ENCODE measurements around the gene ICAM5. TPM values are rescaled to one million over a fixed set of nuclear protein-coding genes. Genes with fewer than 3 reads are reported as not detected.

Gene ICAM5
- total and polyA plus RNA-seq, 9 of the 15 experiments (the other 6 are each of a cell fraction or from before 2014, with no cell fraction given): 0.10 to 114 (median 13.7) TPM

DNA sequence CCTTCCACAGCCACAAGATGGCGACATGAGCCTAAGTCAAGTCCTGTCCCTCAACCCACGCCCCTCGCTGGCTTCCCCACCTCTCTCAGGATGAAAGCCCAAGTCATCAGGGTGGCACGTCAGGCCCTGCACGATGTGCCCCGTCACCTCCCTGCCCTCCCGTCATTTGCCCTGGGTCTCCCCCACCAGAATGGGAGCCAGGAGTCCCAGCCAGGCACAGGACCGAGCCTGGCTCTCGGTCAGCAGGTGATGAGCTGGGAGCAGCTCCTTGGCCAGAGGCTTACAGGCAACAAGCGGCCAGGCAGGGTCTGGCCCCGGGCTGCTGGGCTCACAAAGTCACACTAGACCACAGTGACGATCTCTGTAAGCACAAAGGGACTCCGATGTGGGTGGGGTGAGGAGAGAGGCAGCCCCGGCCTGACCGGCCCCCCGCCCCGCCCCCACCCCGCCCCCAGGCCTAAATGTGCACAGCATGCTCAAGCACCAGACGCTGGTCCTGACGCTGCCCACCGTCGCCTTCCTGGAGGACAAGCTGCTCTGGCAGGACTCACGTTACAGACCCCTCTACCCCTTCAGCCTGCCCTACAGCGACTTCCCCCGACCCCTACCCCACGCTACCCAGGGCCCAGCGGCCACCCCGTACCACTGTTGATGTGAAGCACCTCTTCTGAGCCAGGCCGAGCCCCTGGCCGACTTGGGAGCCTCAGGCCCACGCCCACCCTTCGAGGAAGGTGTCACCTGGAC lies 30.4 kb upstream of the ICAM5 start (continued):
- TF ChIP-seq ZNF695 (CRISPR knock-in tag; IDR thresholded peaks at IDR 0.05): no peak
- TF ChIP-seq GATAD2B (IDR thresholded peaks at IDR 0.05; ENCODE audit: borderline replicate concordance): no peak
- TF ChIP-seq, protein P1, sequence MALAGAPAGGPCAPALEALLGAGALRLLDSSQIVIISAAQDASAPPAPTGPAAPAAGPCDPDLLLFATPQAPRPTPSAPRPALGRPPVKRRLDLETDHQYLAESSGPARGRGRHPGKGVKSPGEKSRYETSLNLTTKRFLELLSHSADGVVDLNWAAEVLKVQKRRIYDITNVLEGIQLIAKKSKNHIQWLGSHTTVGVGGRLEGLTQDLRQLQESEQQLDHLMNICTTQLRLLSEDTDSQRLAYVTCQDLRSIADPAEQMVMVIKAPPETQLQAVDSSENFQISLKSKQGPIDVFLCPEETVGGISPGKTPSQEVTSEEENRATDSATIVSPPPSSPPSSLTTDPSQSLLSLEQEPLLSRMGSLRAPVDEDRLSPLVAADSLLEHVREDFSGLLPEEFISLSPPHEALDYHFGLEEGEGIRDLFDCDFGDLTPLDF (CRISPR knock-in tag; IDR thresholded peaks at IDR 0.05): no peak
- no peak for TF ChIP-seq CBX2 (IDR thresholded peaks at IDR 0.05; ENCODE audit: insufficient read depth, low read length, poor library complexity, severe bottlenecking)
- TF ChIP-seq, protein P2, sequence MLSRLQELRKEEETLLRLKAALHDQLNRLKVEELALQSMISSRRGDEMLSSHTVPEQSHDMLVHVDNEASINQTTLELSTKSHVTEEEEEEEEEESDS (CRISPR knock-in tag; IDR thresholded peaks at IDR 0.05): no peak
- no peak for TF ChIP-seq ZNF644 (tag; IDR thresholded peaks at IDR 0.05; ENCODE audit: low read depth)
- TF ChIP-seq EGR1 (conservative IDR thresholded peaks at IDR 0.05): peak; percentile 60; the same call in 1 of the 2 replicates
- TF ChIP-seq TAL1 (IDR thresholded peaks at IDR 0.05): no peak
- TF ChIP-seq MCM3 (IDR thresholded peaks at IDR 0.05): no peak
- no peak for TF ChIP-seq CHD2 (IDR thresholded peaks at IDR 0.05; ENCODE audit: low read depth, low read length)
- no peak for TF ChIP-seq ZNF24 (IDR thresholded peaks at IDR 0.05)
- TF ChIP-seq ZNF586 (CRISPR knock-in tag; conservative IDR thresholded peaks at IDR 0.05): no peak
- TF ChIP-seq RBM22 (IDR thresholded peaks at IDR 0.05; ENCODE audit: low read depth, low read length, poor library complexity, severe bottlenecking): no peak
- TF ChIP-seq SRSF1 (IDR thresholded peaks at IDR 0.05; ENCODE audit: low read depth, low read length): no peak
- TF ChIP-seq EWSR1 (IDR thresholded peaks at IDR 0.05; ENCODE audit: borderline replicate concordance, low read depth, partially characterized antibody): no peak
- TF ChIP-seq, protein P3, sequence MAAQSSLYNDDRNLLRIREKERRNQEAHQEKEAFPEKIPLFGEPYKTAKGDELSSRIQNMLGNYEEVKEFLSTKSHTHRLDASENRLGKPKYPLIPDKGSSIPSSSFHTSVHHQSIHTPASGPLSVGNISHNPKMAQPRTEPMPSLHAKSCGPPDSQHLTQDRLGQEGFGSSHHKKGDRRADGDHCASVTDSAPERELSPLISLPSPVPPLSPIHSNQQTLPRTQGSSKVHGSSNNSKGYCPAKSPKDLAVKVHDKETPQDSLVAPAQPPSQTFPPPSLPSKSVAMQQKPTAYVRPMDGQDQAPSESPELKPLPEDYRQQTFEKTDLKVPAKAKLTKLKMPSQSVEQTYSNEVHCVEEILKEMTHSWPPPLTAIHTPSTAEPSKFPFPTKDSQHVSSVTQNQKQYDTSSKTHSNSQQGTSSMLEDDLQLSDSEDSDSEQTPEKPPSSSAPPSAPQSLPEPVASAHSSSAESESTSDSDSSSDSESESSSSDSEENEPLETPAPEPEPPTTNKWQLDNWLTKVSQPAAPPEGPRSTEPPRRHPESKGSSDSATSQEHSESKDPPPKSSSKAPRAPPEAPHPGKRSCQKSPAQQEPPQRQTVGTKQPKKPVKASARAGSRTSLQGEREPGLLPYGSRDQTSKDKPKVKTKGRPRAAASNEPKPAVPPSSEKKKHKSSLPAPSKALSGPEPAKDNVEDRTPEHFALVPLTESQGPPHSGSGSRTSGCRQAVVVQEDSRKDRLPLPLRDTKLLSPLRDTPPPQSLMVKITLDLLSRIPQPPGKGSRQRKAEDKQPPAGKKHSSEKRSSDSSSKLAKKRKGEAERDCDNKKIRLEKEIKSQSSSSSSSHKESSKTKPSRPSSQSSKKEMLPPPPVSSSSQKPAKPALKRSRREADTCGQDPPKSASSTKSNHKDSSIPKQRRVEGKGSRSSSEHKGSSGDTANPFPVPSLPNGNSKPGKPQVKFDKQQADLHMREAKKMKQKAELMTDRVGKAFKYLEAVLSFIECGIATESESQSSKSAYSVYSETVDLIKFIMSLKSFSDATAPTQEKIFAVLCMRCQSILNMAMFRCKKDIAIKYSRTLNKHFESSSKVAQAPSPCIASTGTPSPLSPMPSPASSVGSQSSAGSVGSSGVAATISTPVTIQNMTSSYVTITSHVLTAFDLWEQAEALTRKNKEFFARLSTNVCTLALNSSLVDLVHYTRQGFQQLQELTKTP (IDR thresholded peaks at IDR 0.05; ENCODE audit: low read depth in 1 of 2, partially characterized antibody in 2 of 2): no peak
- TF ChIP-seq TRIM24 (IDR thresholded peaks at IDR 0.05): no peak
- TF ChIP-seq ZNF384 (IDR thresholded peaks at IDR 0.05; ENCODE audit: low read depth, low read length): peak; percentile 99
- TF ChIP-seq NELFE (IDR thresholded peaks at IDR 0.05; ENCODE audit: insufficient read depth, insufficient read length): no peak
- peak; percentile 61; the same call in 1 of the 2 replicates for TF ChIP-seq RBFOX2 (IDR thresholded peaks at IDR 0.05; ENCODE audit: low read depth, low read length)
- no peak for TF ChIP-seq PTRF (tag; IDR thresholded peaks at IDR 0.05)
- TF ChIP-seq SMAD3 (CRISPR knock-in tag; conservative IDR thresholded peaks at IDR 0.05): no peak

Measured in K562 (cell line).